ENCODE results near the gene TRIP12. TPM values are rescaled to one million over a fixed set of nuclear protein-coding genes. Genes with fewer than 3 reads are reported as not detected.

TRIP12 gene
- total RNA-seq, 2 experiments from 2014 or later, result 151 to 178 TPM

GRCh38 chr2:229731363-229731762 lies 190.4 kb downstream of the TRIP12 start:
- H3K27ac Mint-ChIP-seq, result no peak overlapping the region
- POLR2A ChIA-PET, result no interaction called here

GRCh38 chr2:229728370-229728769 lies 193.4 kb downstream of the TRIP12 start:
- H3K9me3 Mint-ChIP-seq, result no peaks in the 10 kb centered on the region
- peaks cover 27% of the 10 kb centered on the region for H3K27me3 Mint-ChIP-seq
- ChIA-PET CTCF (no interaction called here), POLR2A (no interaction called here)
- no peaks in the 10 kb centered on the region for H3K36me3 ChIP-seq (ENCODE audit: insufficient read depth, low read length)
- no peak for ATAC-seq (ENCODE audit: poor library complexity)
- no peak overlapping the region for H3K4me3 ChIP-seq (ENCODE audit: low read length)
- H3K4me1 Mint-ChIP-seq (ENCODE audit: low read depth), result no peaks in the 10 kb centered on the region
- no peaks in the 10 kb centered on the region for H3K36me3 Mint-ChIP-seq (ENCODE audit: low read depth)
- DNase-seq, result no peak
- TF ChIP-seq CTCF (IDR thresholded peaks at IDR 0.05), result no peak
- H3K9me3 ChIP-seq (ENCODE audit: control insufficient read depth in 1 of 2, insufficient read depth in 1 of 2, low read length in 2 of 2), result peaks cover 0 to 3% of the 10 kb centered on the region in 2 experiments
- intact Hi-C loops (cut with DNase I, micrococcal nuclease), result no loop called here
- no peak overlapping the region for H3K27ac ChIP-seq (ENCODE audit: low read depth in 1 of 2, low read length in 2 of 2)
- no peak overlapping the region for H3K4me3 Mint-ChIP-seq
- H3K27ac Mint-ChIP-seq, result no peak overlapping the region
- H3K27me3 ChIP-seq (ENCODE audit: control insufficient read depth in 1 of 2, insufficient read depth in 2 of 2, low read length in 2 of 2), result peaks cover 0 to 7% of the 10 kb centered on the region in 2 experiments
- no peaks in the 10 kb centered on the region for H3K4me1 ChIP-seq (ENCODE audit: insufficient read depth, low read length)

More at GRCh38 chr2:229731363-229731762, 190.4 kb downstream of the TRIP12 start:
- no peak for TF ChIP-seq CTCF (IDR thresholded peaks at IDR 0.05)
- CTCF ChIA-PET, result no interaction called here
- Mint-ChIP-seq H3K4me1 (ENCODE audit: low read depth) (no peaks in the 10 kb centered on the region), H3K36me3 (ENCODE audit: low read depth) (no peaks in the 10 kb centered on the region), H3K4me3 (no peak overlapping the region), H3K9me3 (no peaks in the 10 kb centered on the region), H3K27me3 (peaks cover 19% of the 10 kb centered on the region)
- intact Hi-C loops (cut with DNase I, micrococcal nuclease), result no loop called here
- H3K27me3 ChIP-seq (ENCODE audit: control insufficient read depth in 1 of 2, insufficient read depth in 2 of 2, low read length in 2 of 2), result peaks cover 0 to 3% of the 10 kb centered on the region in 2 experiments
- H3K4me1 ChIP-seq (ENCODE audit: insufficient read depth, low read length), result no peaks in the 10 kb centered on the region
- no peak overlapping the region for H3K4me3 ChIP-seq (ENCODE audit: low read length)
- H3K27ac ChIP-seq (ENCODE audit: low read depth in 1 of 2, low read length in 2 of 2), result no peak overlapping the region
- ATAC-seq (ENCODE audit: poor library complexity) (no peak), DNase-seq (no peak)
- no peaks in the 10 kb centered on the region for H3K36me3 ChIP-seq (ENCODE audit: insufficient read depth, low read length)
- peaks cover 0 to 11% of the 10 kb centered on the region in 2 experiments for H3K9me3 ChIP-seq (ENCODE audit: control insufficient read depth in 1 of 2, insufficient read depth in 1 of 2, low read length in 2 of 2)

GRCh38 chr2:229726643-229727042 lies 195.2 kb downstream of the TRIP12 start:
- TF ChIP-seq CTCF (IDR thresholded peaks at IDR 0.05), result no peak
- H3K4me3 Mint-ChIP-seq, result no peak overlapping the region
- ChIA-PET POLR2A (no interaction called here), CTCF (no interaction called here)
- H3K36me3 Mint-ChIP-seq (ENCODE audit: low read depth), result no peaks in the 10 kb centered on the region
- intact Hi-C loops (cut with DNase I, micrococcal nuclease), result no loop called here
- H3K27me3 ChIP-seq (ENCODE audit: control insufficient read depth in 1 of 2, insufficient read depth in 2 of 2, low read length in 2 of 2), result peaks cover 0 to 7% of the 10 kb centered on the region in 2 experiments
- H3K27ac ChIP-seq (ENCODE audit: low read depth in 1 of 2, low read length in 2 of 2), result no peak overlapping the region
- H3K4me1 ChIP-seq (ENCODE audit: insufficient read depth, low read length), result no peaks in the 10 kb centered on the region
- peaks cover 0 to 3% of the 10 kb centered on the region in 2 experiments for H3K9me3 ChIP-seq (ENCODE audit: control insufficient read depth in 1 of 2, insufficient read depth in 1 of 2, low read length in 2 of 2)
- no peak overlapping the region for H3K4me3 ChIP-seq (ENCODE audit: low read length)
- H3K36me3 ChIP-seq (ENCODE audit: insufficient read depth, low read length), result no peaks in the 10 kb centered on the region
- no peak for DNase-seq
- H3K27me3 Mint-ChIP-seq, result peaks cover 39% of the 10 kb centered on the region
- no peaks in the 10 kb centered on the region for H3K9me3 Mint-ChIP-seq
- no peaks in the 10 kb centered on the region for H3K4me1 Mint-ChIP-seq (ENCODE audit: low read depth)
- no peak overlapping the region for H3K27ac Mint-ChIP-seq
- ATAC-seq (ENCODE audit: poor library complexity), result no peak
